ENCODE results near the gene TAS2R60. TPM values are rescaled to one million over a fixed set of nuclear protein-coding genes. Genes with fewer than 3 reads are reported as not detected.

TAS2R60 gene
- total and polyA plus RNA-seq, 2 of the 8 experiments (the other 6 are each of a cell fraction or from before 2014, with no cell fraction given): 0.15 to 0.32 TPM

DNA sequence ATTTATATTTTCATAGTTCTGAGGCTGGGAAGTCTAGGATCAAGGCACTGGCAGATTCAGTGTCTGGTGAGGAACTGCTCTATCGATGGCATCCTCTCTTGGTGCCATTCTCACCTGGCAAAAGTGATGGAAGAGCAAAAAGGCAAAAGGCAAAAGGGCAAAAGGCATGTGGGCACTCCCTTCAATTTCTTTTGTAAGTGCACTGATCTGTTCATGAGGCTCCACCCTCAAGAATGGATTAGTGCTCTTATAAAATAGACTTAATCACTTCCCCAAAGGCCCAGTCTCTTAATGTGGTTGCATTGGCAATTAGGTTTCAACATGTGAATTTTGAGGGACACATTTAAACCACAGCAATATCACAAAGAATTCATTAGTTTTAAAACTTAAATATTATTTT is 16.1 kb downstream of the TAS2R60 start (continued):
- TF ChIP-seq, protein P1, sequence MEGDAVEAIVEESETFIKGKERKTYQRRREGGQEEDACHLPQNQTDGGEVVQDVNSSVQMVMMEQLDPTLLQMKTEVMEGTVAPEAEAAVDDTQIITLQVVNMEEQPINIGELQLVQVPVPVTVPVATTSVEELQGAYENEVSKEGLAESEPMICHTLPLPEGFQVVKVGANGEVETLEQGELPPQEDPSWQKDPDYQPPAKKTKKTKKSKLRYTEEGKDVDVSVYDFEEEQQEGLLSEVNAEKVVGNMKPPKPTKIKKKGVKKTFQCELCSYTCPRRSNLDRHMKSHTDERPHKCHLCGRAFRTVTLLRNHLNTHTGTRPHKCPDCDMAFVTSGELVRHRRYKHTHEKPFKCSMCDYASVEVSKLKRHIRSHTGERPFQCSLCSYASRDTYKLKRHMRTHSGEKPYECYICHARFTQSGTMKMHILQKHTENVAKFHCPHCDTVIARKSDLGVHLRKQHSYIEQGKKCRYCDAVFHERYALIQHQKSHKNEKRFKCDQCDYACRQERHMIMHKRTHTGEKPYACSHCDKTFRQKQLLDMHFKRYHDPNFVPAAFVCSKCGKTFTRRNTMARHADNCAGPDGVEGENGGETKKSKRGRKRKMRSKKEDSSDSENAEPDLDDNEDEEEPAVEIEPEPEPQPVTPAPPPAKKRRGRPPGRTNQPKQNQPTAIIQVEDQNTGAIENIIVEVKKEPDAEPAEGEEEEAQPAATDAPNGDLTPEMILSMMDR (IDR thresholded peaks at IDR 0.05; ENCODE audit: control extremely low read depth in 1 of 3, insufficient read depth in 1 of 3, low read depth in 1 of 3, low read length in 3 of 3): no peak
- TF ChIP-seq, protein P2, sequence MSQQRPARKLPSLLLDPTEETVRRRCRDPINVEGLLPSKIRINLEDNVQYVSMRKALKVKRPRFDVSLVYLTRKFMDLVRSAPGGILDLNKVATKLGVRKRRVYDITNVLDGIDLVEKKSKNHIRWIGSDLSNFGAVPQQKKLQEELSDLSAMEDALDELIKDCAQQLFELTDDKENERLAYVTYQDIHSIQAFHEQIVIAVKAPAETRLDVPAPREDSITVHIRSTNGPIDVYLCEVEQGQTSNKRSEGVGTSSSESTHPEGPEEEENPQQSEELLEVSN (IDR thresholded peaks at IDR 0.05): no peak
- TF ChIP-seq GABPA (IDR thresholded peaks at IDR 0.05; ENCODE audit: borderline replicate concordance, insufficient read depth, low read length): no peak
- no peak for TF ChIP-seq FOSL1 (IDR thresholded peaks at IDR 0.05; ENCODE audit: insufficient read depth, low read depth, low read length)
- no peak for TF ChIP-seq HDAC2 (IDR thresholded peaks at IDR 0.05; ENCODE audit: borderline replicate concordance in 1 of 2, low read depth in 2 of 2, low read length in 2 of 2)
